GM12878 (cell line): Measurements from ENCODE around the gene RIC1.

ENCODE experiments used
- CBX5 ChIP-seq: sonication (generic); IDR thresholded peaks from 2 replicates; pipeline ENCODE4 v1.6.1; 2016; ENCODE audit warnings: low read depth, moderate library complexity, mild to moderate bottlenecking, inconsistent platforms
- HCFC1 ChIP-seq: fragments of 150-350 bp; IDR thresholded peaks from 2 replicates; pipeline ENCODE4 v1.6.1; 2014; ENCODE audit warnings: low read length
- TF ChIP-seq, protein P1 (sequence below), 3 experiments: IDR thresholded peaks in 2 of 3; conservative IDR thresholded peaks in 1 of 3; 2 replicates each; pipeline ENCODE4 v1.5.1; 2011; ENCODE audit warnings: low read depth in 3 of 3, low read length in 3 of 3, mild to moderate bottlenecking in 3 of 3, control low read depth in 2 of 3, moderate library complexity in 2 of 3, inconsistent platforms in 1 of 3, mixed read lengths in 1 of 3; ENCODE audit not compliant: control insufficient read depth in 2 of 3, insufficient read depth in 1 of 3; ENCODE audit errors: extremely low read depth in 1 of 3

DNA sequence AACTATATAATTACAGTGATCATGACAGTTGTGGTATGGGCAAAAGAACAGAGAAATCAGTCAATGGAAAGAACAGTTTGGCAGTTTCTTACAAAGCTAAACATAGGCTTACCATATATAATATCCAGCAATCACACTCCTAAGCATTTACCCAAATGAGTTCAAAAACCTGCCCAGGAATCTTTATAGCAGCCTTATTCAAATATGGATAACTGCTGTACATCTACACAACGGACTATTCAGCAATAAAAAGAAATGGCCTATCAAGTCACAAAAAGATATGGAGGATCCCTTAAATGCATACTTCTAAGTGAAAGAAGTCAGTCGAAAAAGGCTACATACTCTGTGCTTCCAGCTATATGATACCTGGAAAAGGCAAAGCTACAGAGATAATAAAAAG is 167.4 kb downstream of the RIC1 start:
- no peak for TF ChIP-seq HCFC1
- no peak for TF ChIP-seq CBX5
- TF ChIP-seq, protein P1, sequence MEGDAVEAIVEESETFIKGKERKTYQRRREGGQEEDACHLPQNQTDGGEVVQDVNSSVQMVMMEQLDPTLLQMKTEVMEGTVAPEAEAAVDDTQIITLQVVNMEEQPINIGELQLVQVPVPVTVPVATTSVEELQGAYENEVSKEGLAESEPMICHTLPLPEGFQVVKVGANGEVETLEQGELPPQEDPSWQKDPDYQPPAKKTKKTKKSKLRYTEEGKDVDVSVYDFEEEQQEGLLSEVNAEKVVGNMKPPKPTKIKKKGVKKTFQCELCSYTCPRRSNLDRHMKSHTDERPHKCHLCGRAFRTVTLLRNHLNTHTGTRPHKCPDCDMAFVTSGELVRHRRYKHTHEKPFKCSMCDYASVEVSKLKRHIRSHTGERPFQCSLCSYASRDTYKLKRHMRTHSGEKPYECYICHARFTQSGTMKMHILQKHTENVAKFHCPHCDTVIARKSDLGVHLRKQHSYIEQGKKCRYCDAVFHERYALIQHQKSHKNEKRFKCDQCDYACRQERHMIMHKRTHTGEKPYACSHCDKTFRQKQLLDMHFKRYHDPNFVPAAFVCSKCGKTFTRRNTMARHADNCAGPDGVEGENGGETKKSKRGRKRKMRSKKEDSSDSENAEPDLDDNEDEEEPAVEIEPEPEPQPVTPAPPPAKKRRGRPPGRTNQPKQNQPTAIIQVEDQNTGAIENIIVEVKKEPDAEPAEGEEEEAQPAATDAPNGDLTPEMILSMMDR (IDR thresholded peaks at IDR 0.05 in 2 of 3, conservative IDR thresholded peaks at IDR 0.05 in 1 of 3; ENCODE audit: control insufficient read depth in 2 of 3, extremely low read depth in 1 of 3, insufficient read depth in 1 of 3, low read depth in 3 of 3, low read length in 3 of 3), result no peak
